GM08714 (cell line): Measurements from ENCODE around the gene TMEM51.
A peak's percentile ranks its signal among the peaks of the same experiment; 100 is the strongest.

ENCODE experiments used
- H3K4me3 ChIP-seq: fragments of 200-500 bp; sonication (Bioruptor generic); 2 replicates; pipeline ENCODE4 v1.5.1; 2014; ENCODE audit warnings: mild to moderate bottlenecking, low read length, inconsistent platforms
- ZNF274 ChIP-seq: IDR thresholded peaks from 2 replicates; pipeline ENCODE4 v1.6.1; 2012; ENCODE audit warnings: mild to moderate bottlenecking, low read depth, low read length

The TMEM51 gene

GRCh38 chr1:15154480-15155036 is 1.0 kb downstream of the TMEM51 start:
- peak overlapping the region; percentile 56; the same call in 1 of the 2 replicates for H3K4me3 ChIP-seq
- no peak for TF ChIP-seq ZNF274

GRCh38 chr1:15155191-15155590 is 1.6 kb downstream of the TMEM51 start:
- no peak overlapping the region for H3K4me3 ChIP-seq

GRCh38 chr1:15155888-15156741 is 2.6 kb downstream of the TMEM51 start:
- H3K4me3 ChIP-seq, result peak overlapping the region; percentile 2; the same call in 1 of the 2 replicates
- TF ChIP-seq ZNF274, result no peak

More at GRCh38 chr1:15155191-15155590, 1.6 kb downstream of the TMEM51 start:
- TF ChIP-seq ZNF274, result no peak

GRCh38 chr1:15156807-15157380 is 3.3 kb downstream of the TMEM51 start:
- H3K4me3 ChIP-seq, result peak overlapping the region; percentile 2; the same call in 1 of the 2 replicates
- TF ChIP-seq ZNF274, result no peak

GRCh38 chr1:15157524-15158399 is 4.2 kb downstream of the TMEM51 start:
- no peak overlapping the region for H3K4me3 ChIP-seq
- no peak for TF ChIP-seq ZNF274

- H3K4me3 ChIP-seq, result no peak overlapping the region
- TF ChIP-seq ZNF274, result no peak
These were observed 5.1 kb downstream of the TMEM51 start for GRCh38 chr1:15158506-15159165.

- no peak overlapping the region for H3K4me3 ChIP-seq
- TF ChIP-seq ZNF274, result no peak
These were observed 5.6 kb downstream of the TMEM51 start for GRCh38 chr1:15159166-15159555.

GRCh38 chr1:15160626-15161025 is 7.1 kb downstream of the TMEM51 start:
- H3K4me3 ChIP-seq, result no peak overlapping the region
- TF ChIP-seq ZNF274, result no peak

- H3K4me3 ChIP-seq, result no peak overlapping the region
- no peak for TF ChIP-seq ZNF274
These were observed 13.8 kb downstream of the TMEM51 start for GRCh38 chr1:15167386-15167785.

- no peak overlapping the region for H3K4me3 ChIP-seq
- no peak for TF ChIP-seq ZNF274
These were observed 14.9 kb downstream of the TMEM51 start for GRCh38 chr1:15168479-15168878.

GRCh38 chr1:15170071-15170470 is 16.5 kb downstream of the TMEM51 start:
- H3K4me3 ChIP-seq, result no peak overlapping the region
- TF ChIP-seq ZNF274, result no peak

GRCh38 chr1:15171271-15171908 is 17.8 kb downstream of the TMEM51 start:
- TF ChIP-seq ZNF274, result no peak
- H3K4me3 ChIP-seq, result no peak overlapping the region
